ENCODE data around the gene INPP5E. TPM values are rescaled to one million over a fixed set of nuclear protein-coding genes. Genes with fewer than 3 reads are reported as not detected.

INPP5E gene
- total RNA-seq, 1 donor from 2014 or later, result 11.4 TPM

GRCh38 chr9:136391737-136392537, 47.7 kb downstream of the INPP5E start:
- no peak for DNase-seq (ENCODE audit: low spot score)

DNA sequence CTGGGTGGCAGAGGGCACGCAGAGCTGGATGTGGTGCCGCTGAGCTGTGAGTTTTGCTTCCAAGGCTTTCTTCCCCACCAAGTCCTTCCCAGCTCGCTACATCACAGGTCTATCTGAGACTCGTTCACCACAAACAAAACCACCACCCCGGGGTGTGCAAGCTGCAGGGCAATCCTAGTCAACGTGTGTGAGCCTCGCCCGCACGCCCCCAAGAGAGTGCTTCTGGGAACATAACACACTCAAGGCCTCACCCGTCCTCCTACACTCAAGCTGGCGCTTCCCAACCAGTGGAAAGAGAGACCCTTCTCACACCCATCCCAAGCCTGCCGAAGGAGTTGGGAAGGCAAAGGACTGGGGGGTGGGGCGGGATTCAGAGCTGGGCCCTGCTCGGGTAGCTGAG, 50.2 kb downstream of the INPP5E start:
- no peak for DNase-seq (ENCODE audit: low spot score)

- DNase-seq (ENCODE audit: low spot score), result no peak
Measured at GRCh38 chr9:136387217-136387616, 52.4 kb downstream of the INPP5E start.

GRCh38 chr9:136386018-136386417, 53.6 kb downstream of the INPP5E start:
- DNase-seq (ENCODE audit: low spot score), result no peak

DNA sequence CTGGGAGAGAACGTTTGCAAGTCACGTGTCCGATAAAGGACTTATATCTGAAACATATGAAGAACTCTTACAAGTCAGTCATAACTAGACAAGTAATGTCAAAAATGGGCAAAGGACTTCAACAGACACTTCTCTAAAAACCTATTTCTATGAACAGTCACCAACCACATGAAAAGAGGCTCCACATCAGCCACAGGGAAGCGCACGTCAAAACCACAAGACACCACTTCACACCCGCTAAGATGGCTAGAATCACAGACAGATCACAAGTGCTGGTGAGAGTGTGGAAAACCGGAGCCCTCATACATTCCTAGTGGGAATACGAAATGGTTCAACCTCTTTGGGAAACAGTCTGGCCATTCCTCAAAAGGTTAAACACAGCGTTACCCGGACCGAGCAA, 54.6 kb downstream of the INPP5E start:
- DNase-seq (ENCODE audit: low spot score), result no peak

- DNase-seq (ENCODE audit: low spot score), result no peak
Measured at GRCh38 chr9:136383436-136383835, 56.2 kb downstream of the INPP5E start.

- no peak for DNase-seq (ENCODE audit: low spot score)
Measured at GRCh38 chr9:136381966-136382513, 57.6 kb downstream of the INPP5E start.

GRCh38 chr9:136381311-136381710, 58.3 kb downstream of the INPP5E start:
- DNase-seq (ENCODE audit: low spot score), result no peak

DNA sequence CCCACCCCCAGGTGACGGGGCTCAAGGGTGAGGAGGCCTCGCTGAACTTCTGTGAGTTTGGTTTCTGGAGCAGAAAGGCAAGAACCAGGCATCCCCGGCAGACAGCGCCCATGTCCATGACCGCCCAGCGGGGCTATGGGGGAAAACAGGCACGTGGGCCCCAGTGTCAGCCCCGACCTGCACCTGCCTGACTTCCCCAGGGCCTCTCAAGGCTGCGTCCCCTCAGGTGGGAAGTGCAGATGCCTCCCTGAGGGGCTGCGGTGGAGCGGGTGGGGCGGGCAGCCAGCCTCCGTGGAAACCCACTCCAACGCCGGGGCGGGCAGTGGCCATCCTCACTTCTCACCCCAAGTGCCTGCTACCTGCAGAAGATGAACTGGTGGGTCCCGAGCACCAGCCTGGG, 59.3 kb downstream of the INPP5E start:
- no peak for DNase-seq (ENCODE audit: low spot score)

- DNase-seq (ENCODE audit: low spot score), result no peak
Measured at GRCh38 chr9:136379891-136380290, 59.8 kb downstream of the INPP5E start.

DNA sequence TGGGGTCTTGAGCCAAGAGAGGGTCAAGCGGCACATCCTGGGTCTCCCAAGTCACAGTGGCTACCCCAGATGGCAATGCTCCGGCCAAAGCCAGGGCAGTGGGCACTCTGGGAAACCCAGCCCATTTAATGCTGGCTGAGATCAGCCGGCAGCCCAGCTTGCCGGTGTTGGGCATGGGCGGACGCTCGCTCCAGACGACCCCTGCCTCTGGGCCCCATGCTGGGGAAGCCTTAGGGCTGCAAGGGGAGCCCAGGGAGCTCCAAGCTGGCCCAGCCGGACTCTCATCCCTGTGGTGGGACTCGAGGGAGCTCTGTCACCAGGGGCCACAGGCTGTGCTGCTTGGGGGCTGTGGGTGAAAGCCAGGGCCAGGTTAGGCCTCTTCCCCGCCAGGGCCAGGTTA, 60.2 kb downstream of the INPP5E start:
- no peak for DNase-seq (ENCODE audit: low spot score)

DNA sequence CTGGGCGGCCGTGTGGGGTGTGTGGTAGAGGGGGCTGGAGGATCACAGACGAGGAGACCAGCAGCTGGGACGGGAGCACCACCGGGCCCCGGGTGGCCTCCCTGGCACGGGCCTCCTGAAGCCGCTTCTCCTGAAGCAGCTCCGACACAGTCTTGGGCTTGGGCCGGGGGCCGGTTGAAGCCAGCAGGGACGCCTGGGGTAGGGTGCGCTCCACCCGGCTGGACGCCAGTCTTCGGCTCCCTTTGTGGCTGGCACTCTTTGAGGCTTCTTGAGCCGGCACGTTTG, 60.7 kb downstream of the INPP5E start:
- no peak for DNase-seq (ENCODE audit: low spot score)

Other genes with a start within 250 kb of the INPP5E start
- gene LHX3, start 234.7 kb downstream of the INPP5E start, total RNA-seq, result not detected
- gene QSOX2, start 194.0 kb downstream of the INPP5E start, total RNA-seq, result 10.3 TPM
- gene CCDC187, start 135.8 kb downstream of the INPP5E start, total RNA-seq, result not detected
- 11.0 TPM for gene GPSM1, start 112.3 kb downstream of the INPP5E start, total RNA-seq
- 22.6 TPM for gene DNLZ, start 76.1 kb downstream of the INPP5E start, total RNA-seq
- 4.3 TPM for gene CARD9, start 66.2 kb downstream of the INPP5E start, total RNA-seq
- 6.3 TPM for gene SNAPC4, start 39.7 kb downstream of the INPP5E start, total RNA-seq
- 43.6 TPM for gene ENTR1, start 29.2 kb downstream of the INPP5E start, total RNA-seq
- gene PMPCA, start 29.2 kb downstream of the INPP5E start, total RNA-seq, result 47.3 TPM
- 71.8 TPM for gene SEC16A, start 43.2 kb upstream of the INPP5E start, total RNA-seq
- 89.5 TPM for gene NOTCH1, start 106.2 kb upstream of the INPP5E start, total RNA-seq
- 155 TPM for gene EGFL7, start 223.1 kb upstream of the INPP5E start, total RNA-seq
- gene AGPAT2, start 247.6 kb upstream of the INPP5E start, total RNA-seq, result 547 TPM